ENCODE results near the gene TBC1D30. TPM values are rescaled to one million over a fixed set of nuclear protein-coding genes. Genes with fewer than 3 reads are reported as not detected.

The TBC1D30 gene
- total RNA-seq, 1 donor from 2014 or later, result 3.4 TPM

GRCh38 chr12:64918344-64918743, 93.9 kb downstream of the TBC1D30 start:
- H3K4me1 Mint-ChIP-seq (ENCODE audit: low read depth), result peaks cover 8% of the 10 kb centered on the region
- no peaks in the 10 kb centered on the region for H3K36me3 Mint-ChIP-seq (ENCODE audit: insufficient read depth)
- no peak for DNase-seq (ENCODE audit: low spot score, unreplicated experiment)
- H3K4me3 Mint-ChIP-seq (ENCODE audit: low read depth), result no peak overlapping the region
- TF ChIP-seq CTCF (IDR thresholded peaks at IDR 0.05; ENCODE audit: unreplicated experiment), result no peak
- no peak overlapping the region for H3K27ac Mint-ChIP-seq
- H3K27me3 Mint-ChIP-seq, result peaks cover 9% of the 10 kb centered on the region
- H3K9me3 Mint-ChIP-seq (ENCODE audit: low read depth), result no peaks in the 10 kb centered on the region

DNA sequence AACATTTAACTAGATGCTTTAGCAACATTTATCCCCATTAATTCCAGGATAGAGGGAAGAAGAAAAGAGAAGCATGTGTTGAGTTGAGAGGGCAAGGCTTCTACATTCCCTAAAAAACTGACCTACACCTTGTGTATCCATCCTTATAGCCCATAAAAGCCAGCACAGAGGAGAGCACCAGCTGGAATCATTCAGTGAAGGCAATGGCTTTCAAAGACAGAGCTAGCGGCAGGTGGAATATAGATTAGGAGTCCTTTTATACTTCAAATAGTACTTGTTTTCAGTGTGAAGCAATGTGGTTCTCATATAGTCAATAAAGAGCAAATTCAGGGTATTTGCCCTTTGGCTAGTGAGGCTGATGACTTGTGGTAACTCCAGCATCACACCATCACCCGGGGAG, 94.4 kb downstream of the TBC1D30 start:
- Mint-ChIP-seq H3K36me3 (ENCODE audit: insufficient read depth) (no peaks in the 10 kb centered on the region), H3K4me1 (ENCODE audit: low read depth) (peaks cover 8% of the 10 kb centered on the region), H3K27me3 (peaks cover 7% of the 10 kb centered on the region), H3K9me3 (ENCODE audit: low read depth) (no peaks in the 10 kb centered on the region), H3K4me3 (ENCODE audit: low read depth) (no peak overlapping the region), H3K27ac (no peak overlapping the region)
- no peak for TF ChIP-seq CTCF (IDR thresholded peaks at IDR 0.05; ENCODE audit: unreplicated experiment)
- no peak for DNase-seq (ENCODE audit: low spot score, unreplicated experiment)

GRCh38 chr12:64922853-64923252, 98.4 kb downstream of the TBC1D30 start:
- peaks cover 5% of the 10 kb centered on the region for H3K9me3 Mint-ChIP-seq (ENCODE audit: low read depth)
- no peaks in the 10 kb centered on the region for H3K36me3 Mint-ChIP-seq (ENCODE audit: insufficient read depth)
- H3K4me3 Mint-ChIP-seq (ENCODE audit: low read depth), result no peak overlapping the region
- H3K4me1 Mint-ChIP-seq (ENCODE audit: low read depth), result no peaks in the 10 kb centered on the region
- no peak overlapping the region for H3K27ac Mint-ChIP-seq
- DNase-seq (ENCODE audit: low spot score, unreplicated experiment), result no peak
- H3K27me3 Mint-ChIP-seq, result peaks cover 7% of the 10 kb centered on the region
- no peak for TF ChIP-seq CTCF (IDR thresholded peaks at IDR 0.05; ENCODE audit: unreplicated experiment)

GRCh38 chr12:64923536-64923935, 99.1 kb downstream of the TBC1D30 start:
- Mint-ChIP-seq H3K4me3 (ENCODE audit: low read depth) (no peak overlapping the region), H3K27me3 (peaks cover 6% of the 10 kb centered on the region)

More at GRCh38 chr12:64923536-64923935, 99.1 kb downstream of the TBC1D30 start:
- H3K36me3 Mint-ChIP-seq (ENCODE audit: insufficient read depth), result no peaks in the 10 kb centered on the region
- no peaks in the 10 kb centered on the region for H3K4me1 Mint-ChIP-seq (ENCODE audit: low read depth)
- peaks cover 9% of the 10 kb centered on the region for H3K9me3 Mint-ChIP-seq (ENCODE audit: low read depth)
- TF ChIP-seq CTCF (IDR thresholded peaks at IDR 0.05; ENCODE audit: unreplicated experiment), result no peak
- H3K27ac Mint-ChIP-seq, result no peak overlapping the region
- DNase-seq (ENCODE audit: low spot score, unreplicated experiment), result no peak

Other genes with a start within 250 kb of the TBC1D30 start
- 18.8 and 20.7 TPM in 2 replicates for gene RASSF3, start 214.2 kb upstream of the TBC1D30 start, total RNA-seq
- gene GNS, start 65.2 kb upstream of the TBC1D30 start, total RNA-seq, result 71.5 and 78.8 TPM in 2 replicates